GM19240 (cell line): ENCODE data around the gene LMOD1.
"Not testable (repeated sequence)": the region's sequence is repeated elsewhere in the genome, so short reads cannot be mapped to it uniquely, and the experiment has no call there.

ENCODE experiments used
- DNase-seq: peaks from one replicate; pipeline ENCODE4 v3.0.0; 2011; ENCODE audit warnings: low spot score; ENCODE audit not compliant: insufficient read length

Gene LMOD1

DNA sequence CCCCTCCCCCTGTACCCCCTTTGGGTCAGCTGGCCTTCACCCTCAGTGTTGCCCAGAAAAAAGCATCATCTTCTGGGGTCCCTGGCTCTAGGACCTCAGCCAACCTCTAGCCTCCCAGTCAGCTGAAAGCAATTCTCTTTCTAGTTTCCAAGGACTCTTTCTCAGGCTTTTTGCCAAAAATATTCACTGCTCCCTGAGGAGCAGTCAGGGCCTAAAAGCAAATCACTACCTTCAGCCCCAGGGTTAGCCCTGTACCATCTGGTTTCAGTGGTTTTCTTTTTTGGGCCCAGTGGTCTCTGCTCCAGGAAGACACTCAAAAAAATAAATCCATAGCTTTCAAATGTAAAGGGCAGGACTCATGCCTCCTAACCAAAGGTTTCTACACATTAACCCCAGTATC lies 3.1 kb upstream of the LMOD1 start:
- DNase-seq: no peak

DNA sequence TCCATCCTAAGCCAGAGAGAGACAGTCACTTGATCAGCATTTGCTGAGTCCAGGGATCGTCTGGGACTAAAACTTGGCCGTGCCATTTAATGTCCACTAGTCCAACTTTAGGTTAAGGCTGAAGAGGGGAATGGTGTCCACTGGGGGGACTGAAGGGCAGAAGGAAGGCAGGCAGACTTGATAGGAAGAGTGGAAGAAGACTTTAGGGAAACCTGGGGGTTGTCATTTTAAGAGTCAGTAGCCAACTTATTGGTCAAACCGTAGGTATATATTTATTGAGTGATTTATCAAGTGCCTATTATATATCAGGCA lies 1.3 kb upstream of the LMOD1 start:
- no peak for DNase-seq

DNA sequence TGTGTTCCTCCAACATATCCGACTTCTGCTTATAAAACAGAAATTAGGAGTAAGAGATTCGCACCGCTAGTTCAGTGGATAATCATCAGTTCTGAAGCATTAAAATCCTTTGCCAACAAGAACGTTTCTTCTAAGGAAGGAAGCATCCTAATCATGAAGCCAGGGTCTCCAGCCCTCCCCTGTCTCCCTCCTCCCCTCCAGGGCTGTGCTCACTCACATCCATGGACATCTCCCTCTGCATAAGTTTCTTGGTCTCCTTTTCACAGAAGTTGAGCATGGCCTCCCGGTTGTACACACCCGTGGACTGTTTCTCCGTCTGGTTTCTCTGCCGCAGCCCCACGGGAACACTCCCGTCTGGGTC lies 505 bp downstream of the LMOD1 start:
- no peak for DNase-seq

DNA sequence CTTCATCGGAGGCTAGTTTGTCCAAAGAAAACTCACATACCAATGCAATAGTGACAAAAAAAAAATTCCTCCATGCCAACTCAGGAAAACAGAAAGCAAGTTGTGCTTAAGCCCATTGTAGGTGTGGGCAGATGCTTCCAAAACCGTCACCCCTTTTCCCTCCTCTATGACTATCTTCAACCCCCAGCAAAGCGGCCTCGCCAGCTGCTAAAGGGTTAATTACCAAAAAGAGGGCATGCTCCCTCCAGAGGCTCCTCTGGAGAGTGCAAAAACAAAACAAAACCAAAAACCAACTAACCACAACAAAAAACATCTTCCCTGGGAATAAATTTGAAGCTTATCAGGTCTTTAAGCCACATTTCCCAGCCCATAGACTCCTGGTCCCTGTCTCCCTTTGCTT lies 1.2 kb downstream of the LMOD1 start:
- no peak for DNase-seq

DNA sequence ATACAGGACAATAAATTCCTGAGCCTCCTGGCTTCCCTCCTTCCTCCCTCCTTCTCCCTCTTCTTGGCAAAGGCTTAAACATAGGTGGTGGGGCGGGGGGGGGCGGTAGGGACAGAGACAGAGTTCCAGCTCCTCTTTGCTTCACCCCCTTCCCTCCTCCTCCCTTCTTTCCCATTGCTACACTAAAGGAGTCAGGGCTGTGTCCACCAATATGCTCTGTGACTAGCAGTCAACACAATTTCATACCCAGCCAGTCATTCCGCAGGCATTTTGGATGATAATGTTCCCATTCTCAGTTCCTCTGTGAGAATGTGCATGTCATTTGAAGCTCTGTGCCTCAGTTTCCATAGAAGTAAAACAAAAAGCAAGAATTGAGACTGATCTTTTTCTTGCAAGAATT lies 1.7 kb downstream of the LMOD1 start:
- no peak for DNase-seq

DNA sequence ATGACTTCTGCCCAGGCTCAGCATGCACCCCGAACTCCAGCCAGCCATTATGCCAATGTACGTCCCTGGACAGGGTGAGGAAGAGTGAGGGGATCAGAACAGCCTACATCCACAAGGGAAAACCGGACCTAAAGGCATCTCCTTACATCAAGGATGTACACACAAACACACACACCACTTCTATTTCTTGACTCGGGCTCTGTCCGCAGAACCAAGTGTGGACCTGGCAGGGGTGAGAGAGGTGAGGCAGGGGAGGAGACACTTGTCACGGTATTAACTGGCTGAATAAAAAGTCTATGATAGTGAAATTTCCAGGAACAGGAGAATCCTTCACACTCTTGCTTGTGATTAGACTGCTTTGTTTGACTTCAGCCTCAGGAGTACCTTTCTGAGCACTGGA lies 2.3 kb downstream of the LMOD1 start:
- no peak for DNase-seq

DNA sequence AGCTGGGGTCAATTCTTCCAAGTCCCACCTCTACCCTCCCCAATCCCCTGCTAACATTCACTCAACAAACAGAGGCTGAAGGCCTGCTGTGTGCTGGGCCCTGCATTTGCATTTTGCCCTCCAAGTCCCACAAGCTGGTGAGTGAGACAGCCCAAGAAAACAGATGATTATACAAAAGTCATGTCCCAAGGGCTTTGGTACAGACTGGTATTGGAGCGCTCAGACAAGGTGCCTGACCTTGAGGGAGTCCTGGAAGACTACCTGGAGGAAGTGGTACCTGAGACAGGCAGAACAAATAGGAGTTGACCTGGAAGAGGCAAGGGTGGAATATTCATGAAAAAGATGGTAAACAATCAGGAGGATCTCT lies 4.2 kb downstream of the LMOD1 start:
- DNase-seq: no peak

DNA sequence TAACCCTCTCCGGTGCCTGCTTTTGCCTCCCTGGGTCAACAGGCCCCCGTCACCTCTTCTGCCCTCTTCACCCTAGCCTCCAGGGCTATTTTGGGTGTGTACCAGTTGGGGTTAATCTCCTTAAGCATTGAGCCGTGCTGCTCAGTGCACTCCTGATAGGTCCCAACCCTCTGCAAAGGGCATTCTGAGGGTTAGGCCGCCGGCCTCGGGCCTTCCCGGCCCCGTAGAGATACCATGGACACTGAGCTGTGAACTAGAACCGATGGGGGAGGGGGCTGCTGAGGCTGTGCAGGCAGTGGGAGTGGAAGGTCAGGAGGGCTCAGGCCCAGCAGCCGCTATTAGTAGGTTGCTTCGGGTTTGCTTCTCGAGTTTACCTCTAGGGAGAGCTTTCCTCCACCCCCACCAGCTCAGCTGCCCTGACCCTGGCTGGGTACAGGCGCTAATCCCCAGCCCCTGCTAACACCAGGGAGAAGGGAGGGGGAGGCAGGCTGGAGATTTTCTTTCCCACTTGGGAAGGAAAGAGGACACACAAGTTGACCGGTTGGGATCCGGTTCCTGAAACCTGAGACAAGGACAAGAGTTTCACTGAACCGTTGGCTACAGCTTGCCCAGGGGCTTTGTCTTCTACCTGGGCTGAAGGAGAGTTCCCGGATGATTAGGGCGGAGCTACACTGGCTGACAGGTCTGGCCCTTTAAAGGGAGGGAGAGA lies 4.8 kb downstream of the LMOD1 start:
- DNase-seq: no peak

DNA sequence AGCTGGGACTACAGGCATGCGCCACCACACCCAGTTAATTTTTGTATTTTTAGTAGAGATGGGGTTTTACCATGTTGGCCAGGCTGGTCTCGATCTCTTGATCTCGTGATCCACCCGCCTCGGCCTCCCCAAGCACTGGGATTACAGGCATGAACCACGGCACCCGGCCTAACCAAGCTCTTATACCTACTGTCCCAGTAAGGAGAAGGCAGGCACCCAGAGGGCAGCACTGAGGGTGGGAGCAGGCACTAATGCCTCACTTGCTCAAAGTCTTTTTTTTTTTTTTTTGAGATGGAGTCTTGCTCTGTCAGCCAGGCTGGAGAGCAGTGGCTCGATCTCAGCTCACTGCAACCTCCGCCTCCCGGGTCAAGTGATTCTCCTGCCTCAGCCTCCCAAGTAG lies 6.0 kb downstream of the LMOD1 start:
- not testable (repeated sequence) for DNase-seq

DNA sequence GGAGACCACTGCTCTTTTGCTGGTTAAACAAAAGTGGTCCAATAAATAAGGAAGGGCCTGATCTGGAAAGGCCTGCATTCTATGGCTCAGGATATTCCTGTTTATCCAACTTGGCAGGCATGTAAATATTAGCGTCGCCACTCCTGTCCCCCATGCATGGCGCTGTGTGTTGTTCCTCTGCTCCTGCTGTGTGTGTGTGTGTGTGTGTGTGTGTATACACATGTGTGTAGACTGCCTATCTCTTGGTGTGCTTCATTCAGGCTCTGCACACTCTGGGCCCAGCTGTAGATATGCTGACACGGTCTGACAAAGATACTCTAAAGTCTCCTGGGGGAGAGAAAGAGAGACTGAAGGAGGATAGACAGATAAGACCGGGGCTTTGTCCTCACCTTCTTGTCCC lies 6.8 kb downstream of the LMOD1 start:
- DNase-seq: no peak

DNA sequence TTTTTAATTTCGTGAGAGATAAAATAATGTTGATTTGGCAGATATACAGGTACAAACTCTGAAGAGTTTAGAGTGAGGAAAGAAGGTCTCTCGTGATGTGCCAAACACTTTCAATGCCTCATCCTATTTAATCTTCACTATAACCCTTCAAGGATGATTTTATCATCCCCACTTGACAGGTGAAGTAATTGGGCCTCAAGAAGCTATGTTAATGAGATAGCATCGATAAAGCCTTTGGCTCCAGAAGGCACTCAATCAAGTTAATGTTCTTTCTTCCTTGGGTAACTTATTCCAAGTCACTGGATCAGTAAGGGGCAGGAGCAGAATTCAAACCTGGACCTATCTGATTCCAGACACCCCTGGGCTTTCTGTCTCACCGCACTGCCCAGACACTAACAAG lies 7.2 kb downstream of the LMOD1 start:
- DNase-seq: no peak

DNA sequence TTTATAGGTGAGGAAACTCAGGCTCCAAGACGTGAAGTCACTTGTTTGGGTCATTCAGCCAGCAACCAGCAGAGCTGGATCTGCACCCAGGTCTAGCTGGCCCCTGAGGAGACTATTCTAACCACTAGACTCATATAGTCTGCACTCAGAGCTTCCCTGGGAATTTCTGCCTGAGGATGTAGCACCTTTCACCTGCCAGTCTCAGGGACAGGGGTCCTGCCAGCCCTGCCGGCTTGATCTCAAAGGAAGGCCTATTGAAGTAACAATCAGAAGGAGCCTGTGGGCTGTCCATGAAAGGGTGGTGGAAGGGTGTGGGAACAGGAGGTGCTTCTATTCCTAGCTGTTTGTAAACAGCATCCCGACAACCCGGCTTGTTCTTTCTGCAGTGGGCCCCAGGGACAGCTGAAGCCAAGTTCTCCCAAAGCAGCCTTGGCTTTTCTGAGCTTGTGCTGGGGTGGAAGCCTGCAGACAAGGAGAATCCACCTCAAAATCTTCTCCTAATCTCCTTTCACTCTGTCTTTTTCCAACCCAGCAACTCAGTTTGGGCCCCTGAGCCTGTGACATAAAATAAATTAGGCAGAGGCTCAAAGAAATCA lies 7.8 kb downstream of the LMOD1 start:
- no peak for DNase-seq

DNA sequence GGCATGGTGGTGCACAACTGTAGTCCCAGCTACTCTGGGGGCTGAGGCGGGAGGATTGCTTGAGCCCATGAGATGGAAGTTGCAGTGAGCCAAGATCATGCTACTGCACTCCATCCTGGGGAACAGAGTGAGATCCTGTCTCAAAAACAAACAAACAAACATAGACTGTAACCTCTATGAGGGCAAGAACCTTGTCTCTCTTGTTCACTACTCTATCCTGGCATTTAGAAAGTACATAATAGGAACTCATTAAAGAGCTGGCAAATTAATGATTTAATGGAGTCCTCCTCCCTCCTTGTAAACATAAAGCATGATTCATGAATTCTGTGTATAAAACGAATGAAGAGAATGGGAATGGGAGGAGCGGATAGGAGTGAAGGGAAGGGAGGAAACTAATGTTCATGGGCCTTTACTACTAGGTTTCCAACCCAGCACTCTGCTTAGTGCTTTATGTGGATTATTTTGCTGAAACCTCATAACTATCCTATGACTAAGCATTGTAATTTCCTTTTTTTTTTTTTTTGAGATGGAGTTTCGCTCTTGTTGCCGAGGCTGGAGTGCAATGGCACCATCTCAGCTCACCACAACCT lies 8.6 kb downstream of the LMOD1 start:
- DNase-seq: no peak

DNA sequence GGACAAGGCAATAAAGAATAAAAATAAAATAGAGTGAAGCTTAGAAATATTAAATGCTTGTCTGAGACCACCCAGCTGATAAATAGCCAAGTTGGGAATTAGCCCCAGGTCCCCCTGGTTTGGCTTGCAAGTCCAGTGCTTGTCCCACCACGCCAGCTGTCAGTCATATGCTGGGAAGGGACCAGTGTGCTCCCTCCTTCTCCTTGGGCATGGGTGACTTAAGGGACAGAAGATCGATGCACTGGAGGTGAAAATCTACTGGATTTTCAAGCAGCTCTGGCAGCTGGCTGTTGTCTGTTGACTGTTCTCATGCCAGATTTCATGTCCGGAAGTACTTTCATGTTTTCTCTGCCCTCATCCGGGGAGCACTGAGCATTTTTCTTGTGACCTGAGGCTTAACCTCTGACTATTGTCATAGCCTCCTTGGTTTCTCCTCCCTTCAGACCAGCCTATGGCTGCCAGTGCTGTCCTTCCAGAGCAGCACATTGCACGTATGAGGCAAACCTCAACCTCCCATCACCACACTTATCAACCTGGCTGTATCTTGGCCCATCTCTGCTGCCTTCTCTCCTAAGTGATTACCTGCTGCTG lies 12.4 kb downstream of the LMOD1 start:
- DNase-seq: no peak

DNA sequence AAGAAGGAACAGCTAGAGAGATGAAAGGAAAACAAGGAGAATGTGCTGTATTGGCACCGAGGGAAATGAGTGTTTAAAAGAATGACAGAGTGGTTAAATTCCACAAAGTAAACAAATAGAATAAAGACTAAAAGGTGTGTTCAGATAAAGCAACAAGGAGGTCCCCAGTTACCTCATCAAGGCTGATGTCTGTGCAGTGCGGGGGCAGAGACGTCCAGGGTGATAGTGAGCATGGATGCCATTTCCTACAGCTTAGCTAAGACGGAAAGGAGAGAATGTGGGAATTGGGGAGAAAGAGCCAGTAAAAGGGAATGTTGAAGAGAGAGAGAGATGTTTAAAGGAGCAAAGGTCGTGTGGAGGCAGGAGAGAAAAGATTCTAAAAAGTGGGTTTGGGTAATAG lies 15.5 kb downstream of the LMOD1 start:
- no peak for DNase-seq

DNA sequence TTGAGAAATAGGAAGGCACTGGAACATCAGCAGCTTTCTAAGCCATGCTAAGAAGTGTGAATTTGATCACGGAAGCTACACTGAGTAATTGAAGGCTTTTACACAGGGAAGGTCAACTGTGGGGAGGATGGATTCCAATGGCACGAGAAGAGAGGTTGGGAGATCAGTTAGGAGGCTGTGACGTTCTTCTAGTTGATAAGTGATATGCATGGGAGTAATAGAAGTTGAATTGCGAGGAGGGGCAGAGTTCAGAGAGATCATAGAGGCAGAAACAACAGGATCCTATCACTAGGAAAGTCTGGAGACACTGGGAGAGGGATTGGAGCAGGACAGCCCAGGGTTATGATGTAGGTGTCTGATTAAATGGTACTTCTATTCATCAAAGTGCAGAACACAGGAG lies 16.2 kb downstream of the LMOD1 start:
- no peak for DNase-seq

DNA sequence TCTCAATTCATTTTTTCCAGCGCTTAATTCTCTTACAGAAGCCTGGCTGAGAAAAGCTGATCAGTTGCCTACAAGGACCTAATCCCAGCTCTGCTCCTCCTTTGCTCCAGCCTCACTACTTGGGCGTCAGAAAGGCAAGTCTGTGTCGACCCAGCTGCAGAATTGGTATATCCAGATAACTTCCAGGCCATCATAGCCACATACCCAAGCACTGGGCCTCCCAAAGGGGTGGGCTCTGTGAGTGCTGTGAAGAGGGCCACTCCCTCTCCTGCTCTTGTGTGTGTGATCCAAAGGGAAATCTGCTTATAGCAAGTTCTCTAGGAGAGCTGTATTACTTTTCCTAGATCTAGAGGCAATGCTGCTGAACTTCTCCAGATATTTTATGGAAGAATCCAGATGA lies 18.1 kb downstream of the LMOD1 start:
- DNase-seq: no peak

DNA sequence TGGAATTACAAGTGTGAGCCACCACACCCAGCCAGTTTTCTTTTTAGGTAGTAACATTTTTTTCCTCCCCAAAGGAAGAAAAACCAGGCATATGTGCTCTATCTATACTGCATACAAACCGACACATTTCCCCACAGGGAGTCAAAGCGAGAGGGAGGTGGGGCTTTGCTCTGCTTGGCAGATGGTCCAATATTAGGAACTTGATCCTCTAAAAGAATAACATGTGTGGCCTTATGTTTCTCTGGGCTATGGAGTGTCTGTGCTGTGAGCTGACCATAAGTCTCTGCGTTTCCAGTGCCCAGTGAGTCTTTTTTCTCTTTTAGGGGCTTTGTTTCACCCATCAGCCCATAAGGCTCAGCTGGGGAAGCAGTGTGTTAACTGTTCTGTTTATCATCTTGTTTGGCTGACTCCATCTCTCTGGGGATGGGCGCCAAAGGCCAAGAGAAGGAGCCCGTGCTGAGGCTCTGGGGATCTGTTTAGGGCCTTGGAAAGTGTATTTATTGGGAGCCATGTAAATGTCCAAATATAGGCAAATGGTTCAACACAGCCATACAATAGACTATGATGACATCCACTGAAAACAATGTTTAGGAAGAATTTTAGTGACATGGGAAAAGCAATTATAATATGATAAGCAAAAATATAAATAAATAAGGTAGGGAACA lies 20.2 kb downstream of the LMOD1 start:
- DNase-seq: no peak

DNA sequence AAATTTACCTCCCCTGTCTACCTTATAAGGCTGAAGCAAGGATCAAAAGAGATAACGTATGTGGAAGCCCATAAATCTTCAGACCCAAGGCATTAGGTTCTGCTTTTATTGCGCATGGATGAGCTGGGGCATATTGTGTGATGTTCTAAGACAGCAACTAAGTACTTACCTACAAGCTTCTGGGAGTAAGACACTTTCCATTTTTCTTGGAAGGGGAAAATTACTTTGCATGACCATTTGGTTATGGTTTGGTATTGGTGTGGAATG lies 21.1 kb downstream of the LMOD1 start:
- no peak for DNase-seq

DNA sequence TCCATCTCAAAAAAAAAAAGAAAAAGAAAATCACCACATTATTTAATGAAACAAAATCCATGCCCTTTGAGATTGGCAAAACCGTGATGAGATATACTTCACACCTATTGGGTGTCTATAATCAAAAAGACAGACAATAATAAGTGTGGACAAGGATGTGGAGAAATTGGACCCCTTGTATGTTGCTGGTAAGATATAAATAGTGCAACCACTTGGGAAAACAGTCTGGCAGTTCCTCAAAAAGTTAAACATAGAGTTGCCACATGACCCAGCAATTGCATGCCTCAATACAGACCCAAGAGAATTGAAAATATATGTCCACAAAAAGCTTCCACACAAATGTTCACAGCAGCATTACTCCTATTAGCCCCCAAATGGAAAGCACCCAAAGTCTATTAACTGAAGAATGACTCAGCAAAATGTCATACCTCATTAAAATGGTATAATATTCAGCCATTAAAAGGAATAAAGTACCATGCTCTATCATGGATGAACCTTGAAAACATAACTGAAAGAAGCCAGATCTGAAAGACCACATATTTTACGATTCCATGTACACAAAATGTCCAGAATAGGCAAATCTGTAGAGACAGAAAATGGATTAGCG lies 24.3 kb downstream of the LMOD1 start:
- no peak for DNase-seq

DNA sequence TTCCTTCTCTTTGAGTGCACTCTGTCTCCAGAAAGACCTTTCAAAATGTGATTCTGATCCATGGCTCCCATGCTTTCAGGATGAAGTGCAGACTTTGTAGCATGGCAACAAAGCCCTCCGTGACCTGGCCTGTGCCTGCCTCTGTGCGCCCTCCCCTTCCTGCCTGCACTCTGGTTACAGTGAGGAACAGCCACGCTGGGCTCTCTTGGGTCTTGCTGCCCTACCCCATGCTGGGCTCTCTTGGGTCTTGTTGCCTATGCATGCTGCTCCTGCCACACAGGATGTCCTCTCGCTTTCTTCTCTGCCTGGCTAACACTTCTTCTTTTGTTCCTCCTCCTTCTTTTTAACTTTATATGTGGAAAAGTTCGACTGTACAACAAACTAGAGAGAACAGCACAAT lies 28.0 kb downstream of the LMOD1 start:
- DNase-seq: no peak

DNA sequence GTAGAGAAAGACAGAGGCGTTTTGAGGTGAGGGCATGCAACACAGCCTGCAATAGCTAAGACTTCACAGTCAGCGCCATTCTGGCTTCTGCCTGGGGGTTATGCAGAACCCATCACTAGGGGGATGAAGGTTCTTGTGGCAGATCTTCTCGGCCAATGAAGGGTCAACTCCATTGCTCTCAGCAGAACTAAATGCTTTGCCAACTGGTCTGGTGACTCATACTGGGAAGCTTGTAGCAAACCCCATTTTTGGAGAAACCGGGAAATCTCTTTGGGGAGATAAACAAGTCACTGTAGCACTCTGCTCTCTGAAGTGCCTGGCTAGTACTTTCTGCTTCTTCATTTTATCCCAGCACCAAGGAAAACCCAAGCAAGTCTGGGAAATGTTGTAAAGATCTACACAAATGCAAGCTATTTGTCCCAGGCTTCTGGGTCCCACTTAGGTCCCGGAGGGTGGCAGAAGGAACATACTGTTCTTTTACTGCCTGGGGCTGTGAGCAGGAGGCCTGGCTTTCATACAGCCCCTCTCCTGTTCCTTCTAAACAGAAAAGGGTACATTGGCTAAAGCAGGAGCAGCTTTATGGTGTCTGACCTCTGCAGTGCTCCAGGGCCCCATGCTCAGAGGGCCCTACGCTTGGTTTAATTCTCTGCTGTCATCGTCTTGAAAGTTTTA lies 28.9 kb downstream of the LMOD1 start:
- no peak for DNase-seq
